Glutamatergic neuron (in vitro differentiated cells): Measurements from ENCODE around the gene CRTAC1. TPM values are rescaled to one million over a fixed set of nuclear protein-coding genes. Genes with fewer than 3 reads are reported as not detected.

Source experiments
- DNase-seq: peaks from one replicate; pipeline ENCODE4 v3.0.0; 2022
- H3K27ac Mint-ChIP-seq: one replicate; pipeline ENCODE4 v1.8.0; 2020; ENCODE audit warnings: mild to moderate bottlenecking, mixed read lengths, inconsistent platforms; ENCODE audit not compliant: unreplicated experiment
- H3K27me3 Mint-ChIP-seq: one replicate; pipeline ENCODE4 v1.8.0; 2020; ENCODE audit warnings: mild to moderate bottlenecking, moderate library complexity, mixed read lengths, inconsistent platforms; ENCODE audit not compliant: unreplicated experiment
- H3K36me3 Mint-ChIP-seq: one replicate; pipeline ENCODE4 v1.8.0; 2020; ENCODE audit warnings: mild to moderate bottlenecking, mixed read lengths, inconsistent platforms; ENCODE audit not compliant: unreplicated experiment
- H3K4me1 Mint-ChIP-seq: one replicate; pipeline ENCODE4 v1.8.0; 2020; ENCODE audit warnings: mild to moderate bottlenecking, low read depth, mixed read lengths, inconsistent platforms; ENCODE audit not compliant: unreplicated experiment
- H3K4me3 Mint-ChIP-seq: one replicate; pipeline ENCODE4 v1.8.0; 2020; ENCODE audit warnings: mild to moderate bottlenecking, mixed read lengths, inconsistent platforms; ENCODE audit not compliant: unreplicated experiment
- H3K9me3 Mint-ChIP-seq: one replicate; pipeline ENCODE4 v1.8.0; 2020; ENCODE audit warnings: mild to moderate bottlenecking, moderate library complexity, mixed read lengths, inconsistent platforms; ENCODE audit not compliant: unreplicated experiment
- CTCF ChIP-seq: fragments of 200-600 bp; sonication (generic); IDR thresholded peaks from one replicate; pipeline ENCODE4 v1.5.0; 2021; ENCODE audit not compliant: partially characterized antibody, unreplicated experiment
- total RNA-seq: library from RNA; stranded (reverse); fragmentation: NEBNext Ultra II Directional; extraction: Animal tissue kit (Norgen Biotek cat#: 25700); gene quantifications from one replicate; pipeline ENCODE4 v1.2.1, GENCODE V29; 2021; ENCODE audit not compliant: unreplicated experiment

The CRTAC1 gene
- total RNA-seq, 1 donor from 2014 or later, result 2.5 TPM

GRCh38 chr10:98001736-98002135 is 28.7 kb downstream of the CRTAC1 start:
- peaks cover 2% of the 10 kb centered on the region for H3K9me3 Mint-ChIP-seq
- no peak for TF ChIP-seq CTCF

DNA sequence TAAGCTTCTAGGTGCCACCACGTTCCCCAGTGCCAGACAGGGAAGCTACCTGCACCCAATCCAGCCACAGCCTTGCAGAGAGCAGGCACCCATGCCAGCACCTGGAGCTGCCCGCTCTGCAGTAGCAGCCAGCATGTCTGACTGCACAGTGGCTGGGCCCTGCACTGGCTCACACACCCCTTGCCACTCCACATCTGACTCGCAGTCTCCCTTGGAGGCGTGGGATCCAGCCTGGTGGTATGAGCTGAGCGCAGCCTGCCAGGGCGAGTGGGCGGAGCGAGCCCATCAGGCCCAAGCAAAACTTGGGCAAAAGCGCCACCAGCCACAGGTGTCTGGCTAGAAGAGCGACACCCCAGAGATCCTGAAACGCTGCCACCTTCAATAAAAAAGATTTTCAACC is 30.1 kb downstream of the CRTAC1 start:
- no peak overlapping the region for H3K27ac Mint-ChIP-seq
- DNase-seq, result no peak
- TF ChIP-seq CTCF, result no peak
- H3K4me3 Mint-ChIP-seq, result no peak overlapping the region
- H3K4me1 Mint-ChIP-seq, result no peaks in the 10 kb centered on the region
- peaks cover 2% of the 10 kb centered on the region for H3K9me3 Mint-ChIP-seq
- H3K36me3 Mint-ChIP-seq, result peaks cover 9% of the 10 kb centered on the region
- H3K27me3 Mint-ChIP-seq, result no peaks in the 10 kb centered on the region

More at GRCh38 chr10:98001736-98002135, 28.7 kb downstream of the CRTAC1 start:
- Mint-ChIP-seq H3K4me1 (peaks cover 5% of the 10 kb centered on the region), H3K27me3 (no peaks in the 10 kb centered on the region), H3K4me3 (no peak overlapping the region), H3K27ac (no peak overlapping the region), H3K36me3 (peaks cover 9% of the 10 kb centered on the region)
- DNase-seq, result no peak

GRCh38 chr10:97999923-98000248 is 30.5 kb downstream of the CRTAC1 start:
- Mint-ChIP-seq H3K27ac (no peak overlapping the region), H3K4me3 (no peak overlapping the region), H3K36me3 (peaks cover 9% of the 10 kb centered on the region), H3K9me3 (peaks cover 2% of the 10 kb centered on the region), H3K27me3 (no peaks in the 10 kb centered on the region), H3K4me1 (no peaks in the 10 kb centered on the region)
- TF ChIP-seq CTCF, result no peak
- DNase-seq, result no peak

DNA sequence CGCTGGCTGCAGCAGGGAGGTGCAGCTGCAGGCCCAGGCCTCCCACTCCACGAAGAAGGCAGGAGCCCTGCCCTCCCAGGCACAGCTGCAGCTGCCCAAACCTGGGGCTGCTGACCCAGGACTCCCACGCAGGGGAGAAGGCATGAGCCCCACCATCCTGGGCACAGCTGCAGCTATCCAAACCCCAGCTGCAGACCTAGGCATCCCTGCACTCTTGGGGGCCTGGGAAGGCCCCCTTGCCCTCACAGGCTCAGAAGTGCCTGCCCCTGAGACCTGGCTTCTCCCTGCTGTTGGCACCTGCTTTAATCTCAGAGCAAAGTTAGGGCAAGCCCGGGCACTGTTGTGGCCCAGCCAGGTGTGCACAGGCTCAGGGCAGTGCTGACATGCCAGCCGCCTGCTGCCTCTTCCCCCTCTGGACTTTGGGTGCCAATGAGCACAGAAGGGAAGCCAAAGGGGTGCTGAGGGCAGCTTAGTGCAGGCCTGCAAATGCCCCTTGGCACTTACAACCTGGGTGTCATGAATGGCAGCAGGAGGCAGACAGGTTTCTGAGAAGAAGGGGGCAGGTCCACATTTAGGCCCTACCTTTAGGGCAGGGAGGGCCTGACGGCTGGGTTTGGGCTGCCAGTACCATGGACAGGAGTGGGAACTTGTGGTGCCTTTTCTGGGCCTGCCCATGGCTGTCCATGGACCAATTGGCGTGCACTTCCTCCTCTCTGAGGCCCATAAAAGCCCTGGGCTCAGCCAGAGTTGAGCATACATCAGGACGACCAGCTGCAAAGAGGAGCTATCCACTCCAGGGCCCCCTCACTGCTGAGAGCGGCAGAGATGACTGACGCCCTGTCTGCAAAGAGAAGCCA is 31.1 kb downstream of the CRTAC1 start:
- H3K4me3 Mint-ChIP-seq, result no peak overlapping the region
- no peak overlapping the region for H3K27ac Mint-ChIP-seq
- H3K36me3 Mint-ChIP-seq, result peaks cover 9% of the 10 kb centered on the region
- H3K9me3 Mint-ChIP-seq, result peaks cover 2% of the 10 kb centered on the region
- no peaks in the 10 kb centered on the region for H3K4me1 Mint-ChIP-seq
- no peak for TF ChIP-seq CTCF
- no peaks in the 10 kb centered on the region for H3K27me3 Mint-ChIP-seq
- no peak for DNase-seq

GRCh38 chr10:97991871-97992270 is 38.5 kb downstream of the CRTAC1 start:
- Mint-ChIP-seq H3K4me3 (no peak overlapping the region), H3K27ac (no peak overlapping the region), H3K27me3 (peaks cover 2% of the 10 kb centered on the region), H3K36me3 (no peaks in the 10 kb centered on the region), H3K4me1 (no peaks in the 10 kb centered on the region), H3K9me3 (no peaks in the 10 kb centered on the region)
- TF ChIP-seq CTCF, result no peak
- DNase-seq, result no peak
